Tibial artery (tissue), 4 donors: ENCODE data around the gene SIPA1L3.

Source experiments
- DNase-seq, 2 donors: peaks; one replicate each; pipeline ENCODE4 v3.0.0-alpha.2; 2019
- H3K27ac ChIP-seq, 2 donors: fragments of 200-600 bp; sonication (generic) in 1 of 2; 1 replicate in 1 of 2; 2 replicates in 1 of 2; pipeline ENCODE4 v1.5.1; 2018 to 2019; ENCODE audit warnings: mild to moderate bottlenecking in 1 of 2
- H3K27me3 ChIP-seq, 2 donors: fragments of 200-600 bp; sonication (generic) in 1 of 2; one replicate each; pipeline versions ENCODE4 v1.5.1 to v1.6.0; 2016 to 2019
- H3K36me3 ChIP-seq, 3 donors: fragments of 200-600 bp; sonication (generic) in 2 of 3; one replicate each; pipeline ENCODE4 v1.5.1; 2016 to 2019; ENCODE audit warnings: mild to moderate bottlenecking in 2 of 3
- H3K4me1 ChIP-seq, 4 donors: fragments of 200-600 bp; sonication (generic) in 2 of 4; 1 replicate in 3 of 4; 2 replicates in 1 of 4; pipeline ENCODE4 v1.5.1; 2016 to 2019
- H3K4me3 ChIP-seq, 2 donors: fragments of 200-600 bp; sonication (generic) in 1 of 2; 1 replicate in 1 of 2; 2 replicates in 1 of 2; pipeline ENCODE4 v1.5.1; 2018 to 2019; ENCODE audit warnings: mild to moderate bottlenecking in 2 of 2
- H3K9me3 ChIP-seq, 3 donors: fragments of 200-600 bp; sonication (generic) in 1 of 3; one replicate each; pipeline ENCODE4 v1.5.1; 2016 to 2019
- CTCF ChIP-seq, 2 experiments: fragments of 200-600 bp in 1 of 2; fragments of 450-650 bp in 1 of 2; IDR thresholded peaks; one replicate each; pipeline ENCODE4 v1.5.1; 2017 to 2019; ENCODE audit warnings: antibody characterized with exemption in 2 of 2, mild to moderate bottlenecking in 1 of 2, moderate library complexity in 1 of 2
- intact Hi-C: fragments of 100-400 bp; cut with DNase I; formaldehyde crosslinking; loops from one replicate; pipeline ENCODE4 v1.15.0; 2023; ENCODE audit warnings: low total_unique reads

The SIPA1L3 gene

GRCh38 chr19:38032951-38033350 is 125.9 kb downstream of the SIPA1L3 start:
- Histone ChIP-seq H3K9me3 (no peaks in the 10 kb centered on the region), H3K4me1 (peaks cover 0 to 16% (median 13%) of the 10 kb centered on the region in 4 donors), H3K36me3 (peaks cover 0 to 7% (median 0%) of the 10 kb centered on the region in 3 donors), H3K4me3 (no peak overlapping the region), H3K27me3 (no peaks in the 10 kb centered on the region), H3K27ac (no peak overlapping the region)
- intact Hi-C loops: no loop called here
- no peak for TF ChIP-seq CTCF (IDR thresholded peaks at IDR 0.05)
- no peak for DNase-seq

- Histone ChIP-seq H3K36me3 (peaks cover 0 to 7% (median 0%) of the 10 kb centered on the region in 3 donors), H3K27ac (no peak overlapping the region), H3K4me1 (peaks cover 0 to 16% (median 12%) of the 10 kb centered on the region in 4 donors), H3K27me3 (no peaks in the 10 kb centered on the region), H3K9me3 (no peaks in the 10 kb centered on the region), H3K4me3 (no peak overlapping the region)
- no peak for TF ChIP-seq CTCF (IDR thresholded peaks at IDR 0.05)
- intact Hi-C loops: no loop called here
- peak in 1 of 2 donors; percentile 33 for DNase-seq
Observed at GRCh38 chr19:38033658-38034491, 126.9 kb downstream of the SIPA1L3 start.

GRCh38 chr19:38034492-38034860 is 127.5 kb downstream of the SIPA1L3 start:
- no peak for DNase-seq
- no peak for TF ChIP-seq CTCF (IDR thresholded peaks at IDR 0.05)
- Histone ChIP-seq H3K27ac (no peak overlapping the region), H3K36me3 (peaks cover 0 to 7% (median 0%) of the 10 kb centered on the region in 3 donors), H3K27me3 (no peaks in the 10 kb centered on the region), H3K9me3 (no peaks in the 10 kb centered on the region), H3K4me1 (peaks cover 0 to 16% (median 11%) of the 10 kb centered on the region in 4 donors), H3K4me3 (no peak overlapping the region)
- intact Hi-C loops: no loop called here

GRCh38 chr19:38035515-38036495 is 128.8 kb downstream of the SIPA1L3 start:
- DNase-seq: peak in 1 of 2 donors; percentile 71
- H3K4me1 ChIP-seq: peaks cover 0 to 16% (median 11%) of the 10 kb centered on the region in 4 donors
- no peaks in the 10 kb centered on the region for H3K27me3 ChIP-seq
- no peaks in the 10 kb centered on the region for H3K36me3 ChIP-seq
- no peak overlapping the region for H3K4me3 ChIP-seq
- intact Hi-C loops: no loop called here
- H3K27ac ChIP-seq: no peak overlapping the region
- no peaks in the 10 kb centered on the region for H3K9me3 ChIP-seq
- TF ChIP-seq CTCF (IDR thresholded peaks at IDR 0.05): no peak

GRCh38 chr19:38036707-38037611 is 130.0 kb downstream of the SIPA1L3 start:
- Histone ChIP-seq H3K27ac (no peak overlapping the region), H3K4me3 (no peak overlapping the region), H3K36me3 (no peaks in the 10 kb centered on the region), H3K27me3 (no peaks in the 10 kb centered on the region), H3K4me1 (peaks cover 0 to 16% (median 11%) of the 10 kb centered on the region in 4 donors), H3K9me3 (no peaks in the 10 kb centered on the region)
- DNase-seq: no peak
- TF ChIP-seq CTCF (IDR thresholded peaks at IDR 0.05): no peak
- intact Hi-C loops: no loop called here
